GM12878 (cell line): ENCODE results near the gene WDR59. TPM values are rescaled to one million over a fixed set of nuclear protein-coding genes. Genes with fewer than 3 reads are reported as not detected.
"Not testable (repeated sequence)": the region's sequence is repeated elsewhere in the genome, so short reads cannot be mapped to it uniquely, and the experiment has no call there.

ENCODE experiments used
- ATAC-seq: fragments of 200-7000 bp; cut with Tn5 transposase; 3 replicates; pipeline ENCODE4 v1.9.1; 2020; ENCODE audit warnings: mild to moderate bottlenecking, moderate library complexity
- BruUV-seq: library from RNA; stranded (reverse); fragments of 400-500 nt; replicated peaks from 2 replicates; lab custom pipeline; 2021; lab: Mats Ljungman, UMichigan
- CTCF ChIA-PET: fragments of 300-600 bp; sonication (Branson Sonifier 250); formaldehyde crosslinking; extraction: SDS; loops from one replicate; lab custom pipeline; 2021; ENCODE audit warnings: inconsistent platforms; lab: Yijun Ruan, JAX
- POLR2A ChIA-PET: fragments of 350-600 bp; formaldehyde crosslinking; extraction: SDS; loops from one replicate; lab custom pipeline; 2021; ENCODE audit warnings: inconsistent platforms; lab: Charles Lee
- RAD21 ChIA-PET: fragments of 300-600 bp; sonication (Branson Sonifier 250); formaldehyde crosslinking; loops from one replicate; lab custom pipeline; 2023; ENCODE audit warnings: antibody characterized with exemption; ENCODE audit not compliant: unreplicated experiment; lab: Charles Lee
- SMC1A ChIA-PET: fragments of 300-600 bp; sonication (Branson Sonifier 250); formaldehyde crosslinking; loops from one replicate; lab custom pipeline; 2023; ENCODE audit not compliant: unreplicated experiment, uncharacterized antibody; lab: Charles Lee
- DNase-seq: peaks from one replicate; pipeline ENCODE4 v3.0.0-alpha.2; 2011; ENCODE audit warnings: low read depth, low spot score
- FAIRE-seq: peaks from 3 replicates; lab custom pipeline; 2011; peaks lifted over from hg19 to GRCh38; lab: Jason Lieb, UNC
- H2AFZ ChIP-seq: 2 replicates; pipeline ENCODE4 v1.6.0; 2011; ENCODE audit warnings: low read depth, low read length, control low read depth; ENCODE audit not compliant: control insufficient read depth
- H3K27ac ChIP-seq: 2 replicates; pipeline ENCODE4 v1.5.1; 2011; ENCODE audit warnings: control low read depth; ENCODE audit not compliant: control insufficient read depth, insufficient read depth
- H3K27me3 ChIP-seq, 2 experiments: replicated peaks in 1 of 2; 2 replicates each; pipeline versions ENCODE4 v1.6.0 to v1.6.1; 2011; ENCODE audit warnings: low read length in 1 of 2; ENCODE audit not compliant: control insufficient read depth in 2 of 2, insufficient read depth in 2 of 2
- H3K36me3 ChIP-seq, 2 experiments: 2 replicates each; pipeline ENCODE4 v1.5.1; 2011; ENCODE audit warnings: low read length in 1 of 2; ENCODE audit not compliant: control insufficient read depth in 2 of 2, insufficient read depth in 2 of 2
- H3K4me1 ChIP-seq: 2 replicates; pipeline ENCODE4 v1.6.1; 2011; ENCODE audit warnings: mild to moderate bottlenecking, low read length, moderate library complexity, mixed read lengths; ENCODE audit not compliant: control insufficient read depth, insufficient read depth
- H3K4me2 ChIP-seq: 2 replicates; pipeline ENCODE4 v1.6.0; 2011; ENCODE audit warnings: control low read depth; ENCODE audit not compliant: control insufficient read depth, insufficient read depth
- H3K4me3 ChIP-seq: fragments of 200-600 bp; sonication (generic); 2 replicates; pipeline ENCODE4 v1.5.1; 2016
- H3K79me2 ChIP-seq: 2 replicates; pipeline ENCODE4 v1.6.0; 2011; ENCODE audit warnings: low read length; ENCODE audit not compliant: control insufficient read depth, insufficient read depth
- H3K9ac ChIP-seq: 2 replicates; pipeline ENCODE4 v1.8.0; 2011; ENCODE audit warnings: low read length, control low read depth, mixed read lengths; ENCODE audit not compliant: control insufficient read depth, insufficient read depth
- H3K9me3 ChIP-seq: replicated peaks from 3 replicates; pipeline ENCODE4 v1.5.1; 2011; ENCODE audit warnings: mild to moderate bottlenecking, low read length; ENCODE audit not compliant: control insufficient read depth, insufficient read depth
- H4K20me1 ChIP-seq: 2 replicates; pipeline ENCODE4 v1.6.0; 2011; ENCODE audit not compliant: control insufficient read depth, insufficient read depth
- BMI1 ChIP-seq: fragments of 450-650 bp; IDR thresholded peaks from 2 replicates; pipeline ENCODE4 v1.6.1; 2016; ENCODE audit warnings: mild to moderate bottlenecking, moderate library complexity, borderline replicate concordance
- ETV6 ChIP-seq, 2 experiments: fragments of 450-650 bp in 1 of 2; IDR thresholded peaks in 1 of 2; conservative IDR thresholded peaks in 1 of 2; 2 replicates each; pipeline ENCODE4 v1.6.1; 2014; ENCODE audit warnings: antibody characterized with exemption in 1 of 2, borderline replicate concordance in 1 of 2, low read depth in 1 of 2, mild to moderate bottlenecking in 1 of 2, moderate library complexity in 1 of 2
- FOXM1 ChIP-seq: IDR thresholded peaks from 2 replicates; pipeline ENCODE4 v1.6.1; 2012; ENCODE audit warnings: low read depth, mild to moderate bottlenecking, inconsistent platforms, low read length, moderate library complexity
- SMAD5 ChIP-seq: IDR thresholded peaks from 2 replicates; pipeline ENCODE4 v1.6.1; 2016; ENCODE audit warnings: antibody characterized with exemption, low read depth
- STAT3 ChIP-seq: IDR thresholded peaks from 2 replicates; pipeline ENCODE4 v1.6.1; 2011; ENCODE audit warnings: low read depth, low read length, improper control_type of control experiment
- TCF7 ChIP-seq: IDR thresholded peaks from 2 replicates; pipeline ENCODE4 v1.6.1; 2014; ENCODE audit warnings: antibody characterized with exemption, borderline replicate concordance
- WGBS: methylation state at CpG from one replicate; pipeline ENCODE4 v1.1.6; 2016; ENCODE audit warnings: low lambda C conversion rate; ENCODE audit not compliant: insufficient replicate concordance, insufficient coverage; ENCODE audit errors: missing lambda C conversion rate; 5-methylcytosine and 5-hydroxymethylcytosine counted together
- in situ Hi-C: fragments of 300-500 bp; cut with MboI; formaldehyde crosslinking; loops from 9 replicates; pipeline ENCODE4 v1.14.3; 2018; ENCODE audit warnings: mixed read lengths
- intact Hi-C: fragments of 100-400 bp; cut with micrococcal nuclease; formaldehyde crosslinking; loops from one replicate; pipeline ENCODE4 v1.14.2; 2022; ENCODE audit not compliant: unreplicated experiment
- polyA plus RNA-seq, 11 experiments: library from polyadenylated mRNA; depleted of rRNA in 4 of 11; unstranded in 6 of 11; stranded (reverse) in 5 of 11; fragments of >200 nt; fragmentation: Nextera tagmentation in 4 of 11; fragmentation: Illumina TruSeq in 1 of 11; extraction: Ambion mirVana in 4 of 11; extraction: Trizol in 1 of 11; gene quantifications; 1 replicate in 1 of 11; 2 replicates in 10 of 11; pipeline versions ENCODE4 v1.2.1 to v1.2.3, GENCODE V29; 2011 to 2016; ENCODE audit warnings: inconsistent platforms in 2 of 11, missing spikeins in 2 of 11, low read depth in 1 of 11
- total RNA-seq, 4 experiments: library from RNA; depleted of rRNA in 3 of 4; stranded (reverse); fragments of >200 nt in 3 of 4; fragmentation: Illumina TruSeq in 1 of 4; extraction: Trizol in 1 of 4; gene quantifications; 2 replicates each; pipeline versions ENCODE4 v1.2.1 to v1.2.3, GENCODE V29; 2013 to 2021
- TF ChIP-seq, protein P1 (sequence below): fragments of 450-650 bp; IDR thresholded peaks from 2 replicates; pipeline ENCODE4 v1.6.1; 2014; ENCODE audit warnings: mild to moderate bottlenecking

The WDR59 gene
- total and polyA plus RNA-seq, 10 of the 15 experiments (the other 5 are each of a cell fraction or from before 2014, with no cell fraction given), result 9.7 to 78.4 (median 24.5) TPM

DNA sequence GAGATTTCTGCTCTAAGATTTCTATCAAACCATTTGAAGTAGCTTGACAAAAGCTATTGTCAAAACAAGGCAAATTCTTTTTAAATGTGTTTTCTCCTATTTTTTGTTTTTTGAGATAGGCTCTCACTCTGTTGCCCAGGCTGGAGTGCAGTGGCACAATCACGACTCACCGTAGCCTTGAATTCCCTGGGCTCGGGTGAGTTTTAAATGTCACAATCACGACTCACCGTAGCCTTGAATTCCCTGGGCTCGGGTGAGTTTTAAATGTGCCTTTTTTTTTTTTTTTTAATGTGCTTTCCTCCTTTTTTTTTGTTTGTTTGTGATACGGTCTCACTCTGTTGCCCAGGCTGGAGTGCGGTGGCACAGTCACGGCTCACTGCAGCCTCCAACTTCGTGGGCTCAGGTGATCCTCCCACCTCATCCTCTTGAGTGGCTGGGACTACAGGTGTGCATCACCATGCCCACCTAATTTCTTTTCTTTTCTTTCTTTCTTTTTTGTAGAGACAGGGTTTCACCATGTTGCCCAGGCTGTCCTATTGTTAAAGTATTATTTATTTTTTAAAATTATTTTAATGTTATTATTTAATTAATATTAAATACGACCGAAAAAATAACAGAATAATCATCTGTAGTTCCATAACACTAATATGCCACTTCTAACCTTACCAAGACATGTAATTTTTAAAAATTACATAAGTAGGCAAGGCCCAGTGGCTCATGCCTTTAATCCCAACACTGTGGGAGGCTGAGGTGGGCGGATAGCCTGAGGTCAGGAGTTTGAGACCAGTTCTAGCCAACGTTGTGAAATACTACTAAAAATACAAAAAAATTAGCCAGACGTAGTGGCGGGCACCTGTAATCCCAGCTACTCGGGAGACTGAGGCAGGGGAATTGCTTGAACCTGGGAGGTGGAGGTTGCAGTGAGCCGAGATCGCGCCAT lies 140.6 kb downstream of the WDR59 start:
- H3K9ac ChIP-seq, result no peak overlapping the region
- H3K79me2 ChIP-seq, result no peaks in the 10 kb centered on the region
- SMC1A ChIA-PET, result no interaction called here
- no peak overlapping the region for H3K4me3 ChIP-seq
- no peak overlapping the region for H3K27ac ChIP-seq
- DNase-seq (no peak), ATAC-seq (no peak), FAIRE-seq (no peak)
- RAD21 ChIA-PET, result no interaction called here
- H3K36me3 ChIP-seq, result no peaks in the 10 kb centered on the region
- no peak overlapping the region for H2AFZ ChIP-seq
- POLR2A ChIA-PET, result no interaction called here
- H3K27me3 ChIP-seq, result no peaks in the 10 kb centered on the region; a peak in 1 of 4 replicates
- H3K4me1 ChIP-seq, result peaks cover 3% of the 10 kb centered on the region
- no TSS peak for BruUV-seq
- no peak for TF ChIP-seq FOXM1
- TF ChIP-seq SMAD5, result no peak
- no peak for TF ChIP-seq STAT3
- no peak for TF ChIP-seq TCF7
- TF ChIP-seq ETV6 (conservative IDR thresholded peaks at IDR 0.05 in 1 of 2, IDR thresholded peaks at IDR 0.05 in 1 of 2; ENCODE audit: borderline replicate concordance in 1 of 2, low read depth in 1 of 2), result no peak
- TF ChIP-seq BMI1, result no peak
- TF ChIP-seq, protein P1, sequence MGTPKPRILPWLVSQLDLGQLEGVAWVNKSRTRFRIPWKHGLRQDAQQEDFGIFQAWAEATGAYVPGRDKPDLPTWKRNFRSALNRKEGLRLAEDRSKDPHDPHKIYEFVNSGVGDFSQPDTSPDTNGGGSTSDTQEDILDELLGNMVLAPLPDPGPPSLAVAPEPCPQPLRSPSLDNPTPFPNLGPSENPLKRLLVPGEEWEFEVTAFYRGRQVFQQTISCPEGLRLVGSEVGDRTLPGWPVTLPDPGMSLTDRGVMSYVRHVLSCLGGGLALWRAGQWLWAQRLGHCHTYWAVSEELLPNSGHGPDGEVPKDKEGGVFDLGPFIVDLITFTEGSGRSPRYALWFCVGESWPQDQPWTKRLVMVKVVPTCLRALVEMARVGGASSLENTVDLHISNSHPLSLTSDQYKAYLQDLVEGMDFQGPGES, result no peak
- intact Hi-C loops, result no loop called here
- 63% methylated on average over 19 of the region's 20 CpGs for WGBS
- H3K9me3 ChIP-seq, result no peaks in the 10 kb centered on the region; the same call in 2 of the 3 replicates
- H4K20me1 ChIP-seq, result no peaks in the 10 kb centered on the region
- CTCF ChIA-PET, result interaction anchor here (1.1 to 3.0 kb wide), 2 partner anchors 18 kb away, joined by 3 to 14 read pairs; no protein-coding TSS in a partner anchor
- no peak overlapping the region for H3K4me2 ChIP-seq
- in situ Hi-C loops, result no loop called here

GRCh38 chr16:74843381-74844035 lies 141.4 kb downstream of the WDR59 start:
- H3K27ac ChIP-seq, H3K4me3 ChIP-seq, H3K4me2 ChIP-seq, BruUV-seq, H3K27me3 ChIP-seq, FAIRE-seq, DNase-seq, H4K20me1 ChIP-seq, H3K9me3 ChIP-seq, H3K9ac ChIP-seq, POLR2A ChIA-PET, SMC1A ChIA-PET, H3K36me3 ChIP-seq, intact Hi-C loops, H2AFZ ChIP-seq, in situ Hi-C loops, H3K4me1 ChIP-seq, ATAC-seq, RAD21 ChIA-PET, H3K79me2 ChIP-seq: not testable (repeated sequence)
- CTCF ChIA-PET, result interaction anchor here (0.9 to 3.0 kb wide), 2 partner anchors 10 to 19 kb away, joined by 3 to 14 read pairs; no protein-coding TSS in a partner anchor
- 65% methylated on average over 14 of the region's 14 CpGs for WGBS
